GM23338 (cell line): ENCODE results near the gene TSC22D2. TPM values are rescaled to one million over a fixed set of nuclear protein-coding genes. Genes with fewer than 3 reads are reported as not detected.

Source experiments
- ATAC-seq: fragments of 200-7000 bp; cut with Tn5 transposase; 3 replicates; pipeline ENCODE4 v1.9.1; 2020
- DNase-seq: peaks from one replicate; pipeline ENCODE4 v3.0.0-alpha.2; 2015; ENCODE audit warnings: low spot score
- H2AFZ ChIP-seq: fragments of 200-600 bp; sonication (generic); 2 replicates; pipeline ENCODE4 v1.8.0; 2016; ENCODE audit warnings: antibody characterized with exemption, mild to moderate bottlenecking, moderate library complexity
- H3F3A ChIP-seq: fragments of 200-600 bp; sonication (generic); replicated peaks from 2 replicates; pipeline ENCODE4 v1.8.0; 2017; ENCODE audit warnings: antibody characterized with exemption, mixed run types, low read depth
- H3K27ac ChIP-seq: fragments of 200-600 bp; sonication (generic); 2 replicates; pipeline ENCODE4 v1.6.1; 2016; ENCODE audit warnings: low read depth
- H3K27me3 ChIP-seq: fragments of 200-600 bp; sonication (generic); 2 replicates; pipeline ENCODE4 v1.8.0; 2016; ENCODE audit warnings: mild to moderate bottlenecking, mixed run types, moderate library complexity; ENCODE audit not compliant: insufficient read depth
- H3K36me3 ChIP-seq: fragments of 200-600 bp; sonication (generic); 2 replicates; pipeline ENCODE4 v1.8.0; 2016; ENCODE audit warnings: mild to moderate bottlenecking; ENCODE audit not compliant: insufficient read depth
- H3K4me1 ChIP-seq: fragments of 200-600 bp; sonication (generic); 2 replicates; pipeline ENCODE4 v1.8.0; 2016; ENCODE audit warnings: mild to moderate bottlenecking, moderate library complexity; ENCODE audit not compliant: insufficient read depth
- H3K4me2 ChIP-seq: fragments of 200-600 bp; sonication (generic); 2 replicates; pipeline ENCODE4 v1.7.1; 2017; ENCODE audit warnings: mixed run types
- H3K4me3 ChIP-seq: fragments of 200-600 bp; sonication (generic); 2 replicates; pipeline ENCODE4 v1.6.1; 2016; ENCODE audit warnings: mixed run types
- H3K79me2 ChIP-seq: fragments of 200-600 bp; sonication (generic); replicated peaks from 2 replicates; pipeline ENCODE4 v1.8.0; 2017; ENCODE audit warnings: mild to moderate bottlenecking; ENCODE audit not compliant: insufficient read depth
- H3K9me2 ChIP-seq: fragments of 200-600 bp; sonication (generic); 2 replicates; pipeline ENCODE4 v1.8.0; 2017; ENCODE audit not compliant: insufficient read depth
- H4K20me1 ChIP-seq: fragments of 200-600 bp; sonication (generic); replicated peaks from 2 replicates; pipeline ENCODE4 v1.8.0; 2017; ENCODE audit warnings: mild to moderate bottlenecking; ENCODE audit not compliant: insufficient read depth
- H3K27ac Mint-ChIP-seq: 2 replicates; pipeline ENCODE4 v1.8.0; 2020; ENCODE audit warnings: inconsistent platforms, mild to moderate bottlenecking, moderate library complexity, mixed read lengths
- H3K27me3 Mint-ChIP-seq: 3 replicates; pipeline ENCODE4 v1.8.0; 2022; ENCODE audit warnings: low read depth, mild to moderate bottlenecking, moderate library complexity, mixed read lengths, inconsistent platforms; ENCODE audit not compliant: insufficient read depth, poor library complexity
- H3K36me3 Mint-ChIP-seq: 3 replicates; pipeline ENCODE4 v1.8.0; 2021; ENCODE audit warnings: low read depth, mild to moderate bottlenecking, inconsistent platforms, moderate library complexity, mixed read lengths
- H3K4me1 Mint-ChIP-seq: 3 replicates; pipeline ENCODE4 v1.8.0; 2020; ENCODE audit warnings: mild to moderate bottlenecking, inconsistent platforms, mixed read lengths
- H3K4me3 Mint-ChIP-seq: 3 replicates; pipeline ENCODE4 v1.8.0; 2021; ENCODE audit warnings: moderate library complexity, mild to moderate bottlenecking, inconsistent platforms, mixed read lengths
- H3K9me3 Mint-ChIP-seq: 3 replicates; pipeline ENCODE4 v1.8.0; 2020; ENCODE audit warnings: moderate library complexity, mild to moderate bottlenecking, inconsistent platforms, mixed read lengths
- CREB1 ChIP-seq: fragments of 250-450 bp; sonication (Bioruptor Pico); IDR thresholded peaks from 2 replicates; pipeline ENCODE4 v1.5.0; 2020; ENCODE audit warnings: low read depth, mild to moderate bottlenecking, moderate library complexity
- CTCF ChIP-seq, 2 experiments: fragments of 200-600 bp in 1 of 2; sonication (generic) in 1 of 2; conservative IDR thresholded peaks; 2 replicates each; pipeline versions ENCODE4 v1.5.1 to v1.6.1; 2016 to 2017; ENCODE audit warnings: antibody characterized with exemption in 2 of 2, low read depth in 2 of 2, mild to moderate bottlenecking in 2 of 2, moderate library complexity in 1 of 2
- ETS1 ChIP-seq: IDR thresholded peaks from 2 replicates; pipeline ENCODE4 v1.6.1; 2016; ENCODE audit warnings: antibody characterized with exemption
- EZH2 ChIP-seq: fragments of 200-600 bp; sonication (generic); IDR thresholded peaks from one replicate; pipeline ENCODE4 v1.8.0; 2017; ENCODE audit warnings: antibody characterized with exemption, mild to moderate bottlenecking, low read depth; ENCODE audit not compliant: unreplicated experiment
- EZH2phosphoT487 ChIP-seq: fragments of 200-600 bp; sonication (generic); IDR thresholded peaks from one replicate; pipeline ENCODE4 v1.8.1; 2018; ENCODE audit warnings: antibody characterized with exemption; ENCODE audit not compliant: unreplicated experiment
- JUNB ChIP-seq: IDR thresholded peaks from one replicate; pipeline ENCODE4 v1.6.1; 2016; ENCODE audit warnings: antibody characterized with exemption; ENCODE audit not compliant: unreplicated experiment
- NANOG ChIP-seq: IDR thresholded peaks from 2 replicates; pipeline ENCODE4 v1.6.1; 2016; ENCODE audit warnings: antibody characterized with exemption, borderline replicate concordance
- POLR2AphosphoS5 ChIP-seq: IDR thresholded peaks from 2 replicates; pipeline ENCODE4 v1.6.1; 2016; ENCODE audit warnings: antibody characterized with exemption, low read depth
- REST ChIP-seq: IDR thresholded peaks from one replicate; pipeline ENCODE4 v1.6.1; 2018; ENCODE audit warnings: antibody characterized with exemption; ENCODE audit not compliant: unreplicated experiment
- STAT1 ChIP-seq: IDR thresholded peaks from one replicate; pipeline ENCODE4 v1.6.1; 2016; ENCODE audit warnings: antibody characterized with exemption; ENCODE audit not compliant: unreplicated experiment
- ZNF114 ChIP-seq: fragments of 250-450 bp; sonication (Bioruptor Pico); IDR thresholded peaks from 2 replicates; pipeline ENCODE4 v1.5.0; 2020; ENCODE audit warnings: mild to moderate bottlenecking, moderate library complexity
- ZNF331 ChIP-seq: fragments of 250-450 bp; sonication (Bioruptor Pico); IDR thresholded peaks from 2 replicates; pipeline ENCODE4 v1.5.0; 2020; ENCODE audit warnings: low read depth, mild to moderate bottlenecking, moderate library complexity
- ZNF462 ChIP-seq: fragments of 250-450 bp; sonication (Bioruptor Pico); IDR thresholded peaks from 2 replicates; pipeline ENCODE4 v1.5.0; 2020; ENCODE audit warnings: mild to moderate bottlenecking, moderate library complexity
- polyA plus RNA-seq: library from polyadenylated mRNA; unstranded; fragments of >200 nt; fragmentation: Nextera tagmentation; extraction: Ambion mirVana; gene quantifications from 2 replicates; pipeline ENCODE4 v1.2.1, GENCODE V29; 2016
- total RNA-seq: library from RNA; depleted of rRNA; stranded (reverse); fragments of >200 nt; shearing (Covaris generic); gene quantifications from 2 replicates; pipeline ENCODE4 v1.2.3, GENCODE V29; 2014

The TSC22D2 gene
- total and polyA plus RNA-seq, 2 experiments from 2014 or later = 18.6 to 34.2 TPM

GRCh38 chr3:150388498-150389418 is 19.3 kb upstream of the TSC22D2 start:
- Histone ChIP-seq H3K27me3 (no peaks in the 10 kb centered on the region), H3K36me3 (no peaks in the 10 kb centered on the region), H3K9me2 (0 out of 2 replicates have a peak, but pooled peaks cover 5% of the 10 kb centered on the region), H3K4me3 (no peak overlapping the region), H3K4me1 (peaks cover 13% of the 10 kb centered on the region), H3K4me2 (no peak overlapping the region), H3F3A (no peaks in the 10 kb centered on the region), H3K79me2 (no peaks in the 10 kb centered on the region), H4K20me1 (no peaks in the 10 kb centered on the region), H2AFZ (no peak overlapping the region), H3K27ac (no peak overlapping the region)
- no peaks in the 10 kb centered on the region for H3K36me3 Mint-ChIP-seq
- no peak overlapping the region for H3K27ac Mint-ChIP-seq
- H3K4me3 Mint-ChIP-seq = no peak overlapping the region
- H3K4me1 Mint-ChIP-seq = peaks cover 12% of the 10 kb centered on the region
- TF ChIP-seq CREB1 (no peak), ETS1 (no peak), STAT1 (no peak), EZH2phosphoT487 (no peak), JUNB (no peak), ZNF331 (CRISPR knock-in tag) (no peak), CTCF (conservative IDR thresholded peaks at IDR 0.05; ENCODE audit: low read depth in 2 of 2) (no peak), REST (no peak), ZNF114 (CRISPR knock-in tag) (no peak), NANOG (no peak), POLR2AphosphoS5 (no peak), ZNF462 (CRISPR knock-in tag) (no peak), EZH2 (no peak)
- H3K9me3 Mint-ChIP-seq = no peaks in the 10 kb centered on the region
- no peak for ATAC-seq
- peaks cover 1% of the 10 kb centered on the region for H3K27me3 Mint-ChIP-seq
- DNase-seq = no peak
